A172 (cell line): Measurements from ENCODE around the gene CIROP. TPM values are rescaled to one million over a fixed set of nuclear protein-coding genes. Genes with fewer than 3 reads are reported as not detected.

ENCODE experiments used
- DNase-seq: peaks from one replicate; pipeline ENCODE4 v3.0.0-alpha.2; 2015; ENCODE audit warnings: low spot score
- total RNA-seq: library from RNA; depleted of rRNA; stranded (reverse); fragments of >200 nt; shearing (Covaris generic); gene quantifications from 2 replicates; pipeline ENCODE4 v1.2.3, GENCODE V29; 2014; rRNA removed

The CIROP gene, protein sequence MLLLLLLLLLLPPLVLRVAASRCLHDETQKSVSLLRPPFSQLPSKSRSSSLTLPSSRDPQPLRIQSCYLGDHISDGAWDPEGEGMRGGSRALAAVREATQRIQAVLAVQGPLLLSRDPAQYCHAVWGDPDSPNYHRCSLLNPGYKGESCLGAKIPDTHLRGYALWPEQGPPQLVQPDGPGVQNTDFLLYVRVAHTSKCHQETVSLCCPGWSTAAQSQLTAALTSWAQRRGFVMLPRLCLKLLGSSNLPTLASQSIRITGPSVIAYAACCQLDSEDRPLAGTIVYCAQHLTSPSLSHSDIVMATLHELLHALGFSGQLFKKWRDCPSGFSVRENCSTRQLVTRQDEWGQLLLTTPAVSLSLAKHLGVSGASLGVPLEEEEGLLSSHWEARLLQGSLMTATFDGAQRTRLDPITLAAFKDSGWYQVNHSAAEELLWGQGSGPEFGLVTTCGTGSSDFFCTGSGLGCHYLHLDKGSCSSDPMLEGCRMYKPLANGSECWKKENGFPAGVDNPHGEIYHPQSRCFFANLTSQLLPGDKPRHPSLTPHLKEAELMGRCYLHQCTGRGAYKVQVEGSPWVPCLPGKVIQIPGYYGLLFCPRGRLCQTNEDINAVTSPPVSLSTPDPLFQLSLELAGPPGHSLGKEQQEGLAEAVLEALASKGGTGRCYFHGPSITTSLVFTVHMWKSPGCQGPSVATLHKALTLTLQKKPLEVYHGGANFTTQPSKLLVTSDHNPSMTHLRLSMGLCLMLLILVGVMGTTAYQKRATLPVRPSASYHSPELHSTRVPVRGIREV
- total RNA-seq: not detected in 2 replicates

DNA sequence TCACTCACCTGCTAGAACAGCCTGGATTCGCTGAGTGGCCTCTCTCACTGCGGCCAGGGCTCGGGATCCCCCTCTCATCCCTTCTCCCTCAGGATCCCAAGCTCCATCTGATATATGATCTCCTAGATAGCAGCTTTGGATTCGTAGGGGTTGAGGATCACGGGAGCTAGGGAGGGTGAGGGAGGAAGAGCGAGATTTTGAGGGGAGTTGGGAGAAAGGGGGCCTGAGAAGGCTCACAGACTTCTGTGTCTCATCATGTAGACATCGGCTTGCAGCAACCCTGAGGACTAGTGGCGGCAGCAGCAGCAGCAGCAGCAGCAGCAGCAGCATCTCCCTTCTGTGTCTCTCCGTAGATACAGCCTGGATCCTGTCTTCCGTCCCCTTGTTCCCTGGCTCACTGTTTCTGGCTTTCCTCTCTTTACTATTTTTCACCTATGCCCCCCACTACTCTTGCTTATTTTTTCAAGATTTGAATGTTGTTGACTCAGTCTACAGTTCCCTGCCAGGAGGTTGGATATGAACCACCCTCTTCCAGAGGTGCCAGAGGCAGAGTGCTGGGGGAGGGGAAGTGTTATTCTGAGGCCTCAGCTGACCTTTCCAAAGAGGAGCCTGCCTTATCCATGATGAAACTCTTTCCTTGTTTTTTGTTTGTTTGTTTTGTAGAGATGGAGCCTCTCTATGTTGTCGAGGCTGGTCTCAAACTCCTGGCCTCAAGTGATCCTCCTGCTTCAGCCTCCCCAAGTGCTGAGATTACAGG, at the start of gene CIROP:
Gene CIROP (minus strand): TSS at position 399 of the 757 bp plus-strand sequence. CDS start 69 bp downstream, at position 330.
- DNase-seq: no peak

- DNase-seq: no peak
Measured at GRCh38 chr14:23153851-23154796, 49.3 kb upstream of the CIROP start.

GRCh38 chr14:23151342-23151741, 46.6 kb upstream of the CIROP start:
- no peak for DNase-seq

DNA sequence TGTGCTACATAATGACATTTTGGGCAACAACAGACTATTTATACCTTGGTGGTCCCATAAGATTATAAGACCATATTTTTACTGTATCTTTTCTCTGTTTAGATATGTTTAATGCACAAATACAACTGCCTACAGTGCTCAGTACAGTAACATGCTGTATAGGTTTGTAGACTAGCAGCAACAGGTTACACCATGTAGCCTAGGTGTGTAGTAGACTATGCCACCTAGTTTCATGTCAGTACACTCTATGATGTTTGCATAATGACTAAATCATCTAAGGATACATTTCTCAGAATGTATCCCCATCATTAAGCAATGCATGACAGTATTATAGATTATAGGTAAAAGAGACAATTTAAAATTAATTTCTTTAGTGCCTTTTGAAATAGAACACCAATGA, 45.0 kb upstream of the CIROP start:
- no peak for DNase-seq

GRCh38 chr14:23148591-23149249, 43.9 kb upstream of the CIROP start:
- no peak for DNase-seq

GRCh38 chr14:23147676-23148075, 42.9 kb upstream of the CIROP start:
- DNase-seq: peak; percentile 26

DNA sequence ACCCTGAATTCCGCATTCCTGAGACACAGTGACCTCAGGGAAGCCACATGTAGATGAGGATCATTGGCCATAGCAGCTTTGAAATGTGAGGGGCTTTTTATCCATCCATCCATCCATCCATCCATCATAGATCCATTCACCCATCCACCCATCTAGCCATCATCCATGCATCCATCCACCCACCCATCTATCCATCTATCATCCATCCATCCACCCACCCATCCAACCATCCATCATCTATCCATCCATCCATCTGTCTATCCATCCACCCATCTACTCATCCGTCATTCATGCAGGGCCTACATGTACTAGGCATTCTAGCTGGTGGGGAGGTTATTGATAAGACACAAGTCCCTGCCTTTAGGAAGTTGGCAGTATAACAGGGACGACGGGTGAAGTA, 42.2 kb upstream of the CIROP start:
- no peak for DNase-seq

GRCh38 chr14:23146351-23146910, 41.6 kb upstream of the CIROP start:
- no peak for DNase-seq

DNA sequence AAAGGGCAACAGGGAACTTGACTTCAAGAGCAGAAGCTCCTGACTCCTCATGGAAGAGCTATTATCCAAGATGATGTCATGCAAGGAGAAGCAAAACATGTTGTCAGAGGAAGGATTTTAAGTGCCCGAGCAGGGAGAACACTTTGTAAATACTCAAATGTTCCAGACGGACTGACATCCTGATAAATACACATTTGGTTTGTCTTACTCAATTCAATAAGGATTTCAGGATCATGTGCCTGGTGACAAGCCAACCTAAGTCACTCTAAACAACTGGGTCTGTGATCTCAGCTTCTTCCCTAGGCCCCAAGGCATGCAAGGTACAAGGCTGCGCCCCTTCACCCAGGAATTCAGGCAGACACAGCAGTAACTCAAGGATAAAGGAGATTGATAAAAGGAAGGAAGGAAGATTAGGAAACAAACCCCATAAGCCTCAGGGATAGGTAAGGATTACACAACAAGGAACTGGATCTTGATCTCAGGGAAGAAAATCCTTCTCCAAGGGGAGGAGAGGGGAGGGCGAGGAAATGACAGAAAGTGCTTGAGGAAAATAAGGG, 41.1 kb upstream of the CIROP start:
- DNase-seq: no peak

- no peak for DNase-seq
Measured at GRCh38 chr14:23143911-23144310, 39.1 kb upstream of the CIROP start.

GRCh38 chr14:23142826-23143225, 38.0 kb upstream of the CIROP start:
- no peak for DNase-seq

- DNase-seq: peak; percentile 66
Measured at GRCh38 chr14:23141706-23142444, 37.1 kb upstream of the CIROP start.

DNA sequence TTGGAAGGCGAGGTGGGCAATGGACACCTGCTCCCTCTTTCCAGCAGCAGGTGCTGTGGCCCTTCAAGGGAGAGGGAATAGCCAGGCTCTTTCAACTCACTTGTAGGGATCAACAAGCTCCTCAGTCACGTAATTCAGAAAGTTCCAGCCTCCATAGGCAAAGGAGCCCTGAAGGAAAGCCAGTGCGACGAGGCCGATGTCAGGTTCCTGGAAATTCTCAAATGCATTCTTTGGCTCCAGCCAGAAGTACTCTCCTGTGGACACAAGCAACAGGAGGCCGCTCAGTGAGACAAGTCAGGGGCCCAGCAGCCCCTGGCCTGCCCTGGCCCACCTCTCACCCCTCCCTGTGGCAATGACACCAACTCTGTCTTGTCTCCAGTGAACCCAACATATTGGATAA, 35.6 kb upstream of the CIROP start:
- DNase-seq: no peak

- DNase-seq: no peak
Measured at GRCh38 chr14:23139874-23140273, 35.1 kb upstream of the CIROP start.

GRCh38 chr14:23137813-23138535, 33.2 kb upstream of the CIROP start:
- DNase-seq: no peak

- DNase-seq: no peak
Measured at GRCh38 chr14:23137192-23137812, 32.5 kb upstream of the CIROP start.

GRCh38 chr14:23136566-23137133, 31.9 kb upstream of the CIROP start:
- no peak for DNase-seq

DNA sequence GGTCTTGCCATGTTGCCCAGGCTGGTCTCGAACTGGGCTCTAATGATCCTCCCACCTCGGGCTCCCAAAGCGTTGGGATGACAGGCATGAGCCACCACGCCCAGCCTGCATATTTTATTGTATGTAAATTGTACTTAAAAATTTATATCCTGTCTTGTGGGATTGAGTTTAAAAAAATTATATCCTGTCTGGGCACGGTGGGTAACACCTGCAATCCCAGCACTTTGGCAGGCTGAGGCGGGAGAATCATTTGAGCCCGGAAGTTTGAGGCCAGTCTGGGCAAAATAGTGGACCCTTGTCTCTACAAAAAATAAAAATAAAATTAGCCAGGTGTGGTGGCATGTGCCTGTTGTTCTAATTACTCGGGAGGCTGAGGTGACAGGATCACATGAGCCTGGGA, 28.2 kb upstream of the CIROP start:
- no peak for DNase-seq
